Prostate gland (tissue), 2 donors: ENCODE results near the gene HAL. TPM values are rescaled to one million over a fixed set of nuclear protein-coding genes. Genes with fewer than 3 reads are reported as not detected.
A peak's percentile ranks its signal among the peaks of the same experiment; 100 is the strongest.

Experiments used
- DNase-seq: peaks from one replicate; pipeline ENCODE4 v3.0.0-alpha.2; 2019; ENCODE audit warnings: low spot score
- H3K27ac ChIP-seq, 2 donors: fragments of 200-600 bp; sonication (generic); 2 replicates each; pipeline ENCODE4 v1.5.1; 2017 to 2019
- H3K27me3 ChIP-seq: fragments of 200-600 bp; sonication (generic); replicated peaks from 2 replicates; pipeline ENCODE4 v1.5.1; 2019; ENCODE audit not compliant: insufficient read depth
- H3K36me3 ChIP-seq, 2 donors: fragments of 200-600 bp; sonication (generic); 1 replicate in 1 of 2; 2 replicates in 1 of 2; pipeline versions ENCODE4 v1.5.1 to v1.8.1; 2017 to 2019
- H3K4me1 ChIP-seq: fragments of 200-600 bp; sonication (generic); replicated peaks from 2 replicates; pipeline ENCODE4 v1.5.1; 2019
- H3K4me3 ChIP-seq, 2 donors: fragments of 200-600 bp; sonication (generic); 2 replicates each; pipeline ENCODE4 v1.5.1; 2017 to 2019
- H3K9me3 ChIP-seq: fragments of 200-600 bp; sonication (generic); 2 replicates; pipeline ENCODE4 v1.5.1; 2017
- CTCF ChIP-seq, 4 experiments: fragments of 200-600 bp in 2 of 4; fragments of 450-650 bp in 2 of 4; sonication (generic) in 2 of 4; IDR thresholded peaks; 1 replicate in 3 of 4; 2 replicates in 1 of 4; pipeline ENCODE4 v1.5.1; 2016 to 2019; ENCODE audit warnings: antibody characterized with exemption in 4 of 4, mild to moderate bottlenecking in 2 of 4, moderate library complexity in 2 of 4
- POLR2A ChIP-seq: fragments of 450-650 bp; IDR thresholded peaks from one replicate; pipeline ENCODE4 v1.6.1; 2016; ENCODE audit warnings: antibody characterized with exemption, mild to moderate bottlenecking
- POLR2AphosphoS5 ChIP-seq: sonication (generic); formaldehyde crosslinking; IDR thresholded peaks from one replicate; pipeline ENCODE4 v1.6.1; 2017; ENCODE audit warnings: antibody characterized with exemption
- WGBS: methylation state at CpG from one replicate; pipeline ENCODE4 v1.1.5; 2018; 5-methylcytosine and 5-hydroxymethylcytosine counted together
- intact Hi-C: fragments of 100-400 bp; cut with DNase I; formaldehyde crosslinking; loops from one replicate; pipeline ENCODE4 v1.14.2; 2022
- total RNA-seq, 2 donors: library from RNA; depleted of rRNA; stranded (reverse); fragments of >200 nt; gene quantifications; one replicate each; pipeline ENCODE4 v1.1.0, GENCODE V29; 2016

HAL gene
- total RNA-seq, 2 donors from 2014 or later = 0.27 TPM; not detected in 1

GRCh38 chr12:95942524-95943329, 53.4 kb downstream of the HAL start, which contains the start of gene CCDC38:
Gene CCDC38 (minus strand): TSS chr12:95942614. CDS start chr12:95936509, 6,105 bp downstream.
- WGBS = 1% methylated on average over 51 of the region's 51 CpGs
- Histone ChIP-seq H3K4me3 (peak within 1 kb of the TSS; percentile 46 to 78), H3K4me1 (no peaks in the 10 kb centered on the region), H3K27ac (peak within 1 kb of the TSS; percentile 70 to 79), H3K36me3 (no peaks in the 10 kb centered on the region), H3K27me3 (no peaks in the 10 kb centered on the region), H3K9me3 (no peaks in the 10 kb centered on the region)
- intact Hi-C loops = no loop called here
- peak; percentile 80 for DNase-seq
- TF ChIP-seq POLR2AphosphoS5 (peak; percentile 40), POLR2A (no peak)

GRCh38 chr12:95942101-95942523, 54.0 kb downstream of the HAL start:
- DNase-seq = no peak
- no peak for TF ChIP-seq POLR2A
- TF ChIP-seq CTCF (IDR thresholded peaks at IDR 0.05) = no peak
- no peak for TF ChIP-seq POLR2AphosphoS5
- intact Hi-C loops = no loop called here
- peak overlapping the region; percentile 70 to 79 for H3K27ac ChIP-seq
- WGBS = 8% methylated on average over 13 of the region's 13 CpGs
- H3K4me3 ChIP-seq = peak overlapping the region; percentile 46 to 78
- H3K9me3 ChIP-seq = no peaks in the 10 kb centered on the region
- H3K4me1 ChIP-seq = no peaks in the 10 kb centered on the region
- H3K27me3 ChIP-seq = no peaks in the 10 kb centered on the region
- no peaks in the 10 kb centered on the region for H3K36me3 ChIP-seq

- WGBS = 76% methylated on average over 6 of the region's 6 CpGs
- Histone ChIP-seq H3K27ac (no peak overlapping the region), H3K4me1 (no peaks in the 10 kb centered on the region), H3K9me3 (no peaks in the 10 kb centered on the region), H3K36me3 (no peaks in the 10 kb centered on the region), H3K4me3 (no peak overlapping the region), H3K27me3 (no peaks in the 10 kb centered on the region)
- no peak for DNase-seq
- no peak for TF ChIP-seq CTCF (IDR thresholded peaks at IDR 0.05)
- TF ChIP-seq POLR2A = no peak
- TF ChIP-seq POLR2AphosphoS5 = no peak
- intact Hi-C loops = no loop called here
These were observed 55.6 kb downstream of the HAL start for GRCh38 chr12:95940514-95940913.

Other genes with a start within 250 kb of the HAL start
- 100 to 1,000 TPM in 1 of 2 donors, 10 to 100 TPM in 1; 79.2 to 118 TPM for gene NTN4, start 205.6 kb downstream of the HAL start, total RNA-seq
- gene SNRPF, start 137.4 kb downstream of the HAL start, total RNA-seq = 1 to 10 TPM; 7.4 to 8.3 TPM
- gene CCDC38, start 53.7 kb downstream of the HAL start, total RNA-seq = under 1 TPM; 0.14 to 0.34 TPM
- 1 to 10 TPM in 1 of 2 donors, not detected in 1; 2.2 TPM for gene AMDHD1, start 53.0 kb downstream of the HAL start, total RNA-seq
- gene LTA4H, start 39.2 kb upstream of the HAL start, total RNA-seq = 10 to 100 TPM; 50.3 to 67.7 TPM
- gene ELK3, start 198.0 kb upstream of the HAL start, total RNA-seq = 10 to 100 TPM in 1 of 2 donors, 1 to 10 TPM in 1; 7.0 to 20.6 TPM